Measurements from ENCODE around the gene FARP1. TPM values are rescaled to one million over a fixed set of nuclear protein-coding genes. Genes with fewer than 3 reads are reported as not detected.

Gene FARP1
- total and polyA plus RNA-seq, 2 of the 13 experiments (the other 11 are each of a cell fraction or from before 2014, with no cell fraction given), result 70.6 to 126 TPM

DNA sequence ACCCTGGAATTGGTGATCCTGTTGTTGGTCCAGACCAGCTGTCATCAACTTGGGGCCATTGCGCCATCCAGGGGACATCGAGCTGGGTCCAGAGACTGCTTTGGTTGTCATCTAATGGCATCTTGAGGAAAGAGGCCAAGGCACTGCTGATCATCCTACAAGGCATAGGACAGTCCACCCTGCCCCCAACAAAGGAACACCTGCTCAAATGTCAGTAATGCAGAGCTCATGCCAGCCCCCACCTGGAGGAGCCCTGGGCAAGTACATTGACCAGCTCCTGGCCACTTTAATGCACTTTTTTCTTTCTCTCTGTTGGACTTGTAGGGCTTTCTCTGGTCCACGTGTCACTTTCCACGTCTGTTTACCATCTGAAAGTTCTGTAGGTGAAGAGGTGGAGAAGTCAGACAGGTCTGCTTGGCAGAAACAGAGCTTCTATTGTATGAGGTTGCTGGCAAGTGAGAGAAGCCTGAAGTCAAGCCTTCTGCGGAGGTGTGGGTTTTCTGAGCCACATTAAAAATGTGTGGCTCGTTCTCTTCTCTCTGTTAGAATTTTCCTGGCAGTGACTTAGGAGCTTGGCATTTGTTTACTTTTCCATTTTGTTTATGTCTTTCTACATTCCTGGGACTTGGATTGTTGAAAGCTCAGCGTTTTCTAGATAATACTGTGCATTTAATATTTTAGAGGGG is 158.2 kb downstream of the FARP1 start (continued):
- TF ChIP-seq ZNF883 (CRISPR knock-in tag; IDR thresholded peaks at IDR 0.05; ENCODE audit: not compliant biosample characterization) (no peak), NFYB (CRISPR knock-in tag; IDR thresholded peaks at IDR 0.05) (no peak), SIX1 (CRISPR knock-in tag; IDR thresholded peaks at IDR 0.05; ENCODE audit: borderline replicate concordance) (no peak; the same call in 1 of the 2 replicates), MED1 (CRISPR knock-in tag; IDR thresholded peaks at IDR 0.05) (peak; percentile 68), ZFP41 (CRISPR knock-in tag; IDR thresholded peaks at IDR 0.05; ENCODE audit: borderline replicate concordance) (no peak), ZNF33B (CRISPR knock-in tag; IDR thresholded peaks at IDR 0.05) (no peak), SRSF9 (IDR thresholded peaks at IDR 0.05; ENCODE audit: borderline replicate concordance, insufficient read depth, low read depth, low read length, poor library complexity, severe bottlenecking) (no peak), EHMT2 (IDR thresholded peaks at IDR 0.05; ENCODE audit: borderline replicate concordance, low read depth, low read length) (peak; percentile 28; the same call in 1 of the 2 replicates), NAIF1 (CRISPR knock-in tag; IDR thresholded peaks at IDR 0.05; ENCODE audit: borderline replicate concordance) (no peak)
- TF ChIP-seq, protein P1, sequence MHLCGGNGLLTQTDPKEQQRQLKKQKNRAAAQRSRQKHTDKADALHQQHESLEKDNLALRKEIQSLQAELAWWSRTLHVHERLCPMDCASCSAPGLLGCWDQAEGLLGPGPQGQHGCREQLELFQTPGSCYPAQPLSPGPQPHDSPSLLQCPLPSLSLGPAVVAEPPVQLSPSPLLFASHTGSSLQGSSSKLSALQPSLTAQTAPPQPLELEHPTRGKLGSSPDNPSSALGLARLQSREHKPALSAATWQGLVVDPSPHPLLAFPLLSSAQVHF (CRISPR knock-in tag; IDR thresholded peaks at IDR 0.05), result no peak
- TF ChIP-seq, protein P2, sequence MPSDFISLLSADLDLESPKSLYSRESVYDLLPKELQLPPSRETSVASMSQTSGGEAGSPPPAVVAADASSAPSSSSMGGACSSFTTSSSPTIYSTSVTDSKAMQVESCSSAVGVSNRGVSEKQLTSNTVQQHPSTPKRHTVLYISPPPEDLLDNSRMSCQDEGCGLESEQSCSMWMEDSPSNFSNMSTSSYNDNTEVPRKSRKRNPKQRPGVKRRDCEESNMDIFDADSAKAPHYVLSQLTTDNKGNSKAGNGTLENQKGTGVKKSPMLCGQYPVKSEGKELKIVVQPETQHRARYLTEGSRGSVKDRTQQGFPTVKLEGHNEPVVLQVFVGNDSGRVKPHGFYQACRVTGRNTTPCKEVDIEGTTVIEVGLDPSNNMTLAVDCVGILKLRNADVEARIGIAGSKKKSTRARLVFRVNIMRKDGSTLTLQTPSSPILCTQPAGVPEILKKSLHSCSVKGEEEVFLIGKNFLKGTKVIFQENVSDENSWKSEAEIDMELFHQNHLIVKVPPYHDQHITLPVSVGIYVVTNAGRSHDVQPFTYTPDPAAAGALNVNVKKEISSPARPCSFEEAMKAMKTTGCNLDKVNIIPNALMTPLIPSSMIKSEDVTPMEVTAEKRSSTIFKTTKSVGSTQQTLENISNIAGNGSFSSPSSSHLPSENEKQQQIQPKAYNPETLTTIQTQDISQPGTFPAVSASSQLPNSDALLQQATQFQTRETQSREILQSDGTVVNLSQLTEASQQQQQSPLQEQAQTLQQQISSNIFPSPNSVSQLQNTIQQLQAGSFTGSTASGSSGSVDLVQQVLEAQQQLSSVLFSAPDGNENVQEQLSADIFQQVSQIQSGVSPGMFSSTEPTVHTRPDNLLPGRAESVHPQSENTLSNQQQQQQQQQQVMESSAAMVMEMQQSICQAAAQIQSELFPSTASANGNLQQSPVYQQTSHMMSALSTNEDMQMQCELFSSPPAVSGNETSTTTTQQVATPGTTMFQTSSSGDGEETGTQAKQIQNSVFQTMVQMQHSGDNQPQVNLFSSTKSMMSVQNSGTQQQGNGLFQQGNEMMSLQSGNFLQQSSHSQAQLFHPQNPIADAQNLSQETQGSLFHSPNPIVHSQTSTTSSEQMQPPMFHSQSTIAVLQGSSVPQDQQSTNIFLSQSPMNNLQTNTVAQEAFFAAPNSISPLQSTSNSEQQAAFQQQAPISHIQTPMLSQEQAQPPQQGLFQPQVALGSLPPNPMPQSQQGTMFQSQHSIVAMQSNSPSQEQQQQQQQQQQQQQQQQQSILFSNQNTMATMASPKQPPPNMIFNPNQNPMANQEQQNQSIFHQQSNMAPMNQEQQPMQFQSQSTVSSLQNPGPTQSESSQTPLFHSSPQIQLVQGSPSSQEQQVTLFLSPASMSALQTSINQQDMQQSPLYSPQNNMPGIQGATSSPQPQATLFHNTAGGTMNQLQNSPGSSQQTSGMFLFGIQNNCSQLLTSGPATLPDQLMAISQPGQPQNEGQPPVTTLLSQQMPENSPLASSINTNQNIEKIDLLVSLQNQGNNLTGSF (CRISPR knock-in tag; IDR thresholded peaks at IDR 0.05), result no peak
- TF ChIP-seq, protein P3, sequence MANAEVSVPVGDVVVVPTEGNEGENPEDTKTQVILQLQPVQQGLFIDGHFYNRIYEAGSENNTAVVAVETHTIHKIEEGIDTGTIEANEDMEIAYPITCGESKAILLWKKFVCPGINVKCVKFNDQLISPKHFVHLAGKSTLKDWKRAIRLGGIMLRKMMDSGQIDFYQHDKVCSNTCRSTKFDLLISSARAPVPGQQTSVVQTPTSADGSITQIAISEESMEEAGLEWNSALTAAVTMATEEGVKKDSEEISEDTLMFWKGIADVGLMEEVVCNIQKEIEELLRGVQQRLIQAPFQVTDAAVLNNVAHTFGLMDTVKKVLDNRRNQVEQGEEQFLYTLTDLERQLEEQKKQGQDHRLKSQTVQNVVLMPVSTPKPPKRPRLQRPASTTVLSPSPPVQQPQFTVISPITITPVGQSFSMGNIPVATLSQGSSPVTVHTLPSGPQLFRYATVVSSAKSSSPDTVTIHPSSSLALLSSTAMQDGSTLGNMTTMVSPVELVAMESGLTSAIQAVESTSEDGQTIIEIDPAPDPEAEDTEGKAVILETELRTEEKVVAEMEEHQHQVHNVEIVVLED (CRISPR knock-in tag; IDR thresholded peaks at IDR 0.05; ENCODE audit: borderline replicate concordance), result no peak
- TF ChIP-seq, protein P4, sequence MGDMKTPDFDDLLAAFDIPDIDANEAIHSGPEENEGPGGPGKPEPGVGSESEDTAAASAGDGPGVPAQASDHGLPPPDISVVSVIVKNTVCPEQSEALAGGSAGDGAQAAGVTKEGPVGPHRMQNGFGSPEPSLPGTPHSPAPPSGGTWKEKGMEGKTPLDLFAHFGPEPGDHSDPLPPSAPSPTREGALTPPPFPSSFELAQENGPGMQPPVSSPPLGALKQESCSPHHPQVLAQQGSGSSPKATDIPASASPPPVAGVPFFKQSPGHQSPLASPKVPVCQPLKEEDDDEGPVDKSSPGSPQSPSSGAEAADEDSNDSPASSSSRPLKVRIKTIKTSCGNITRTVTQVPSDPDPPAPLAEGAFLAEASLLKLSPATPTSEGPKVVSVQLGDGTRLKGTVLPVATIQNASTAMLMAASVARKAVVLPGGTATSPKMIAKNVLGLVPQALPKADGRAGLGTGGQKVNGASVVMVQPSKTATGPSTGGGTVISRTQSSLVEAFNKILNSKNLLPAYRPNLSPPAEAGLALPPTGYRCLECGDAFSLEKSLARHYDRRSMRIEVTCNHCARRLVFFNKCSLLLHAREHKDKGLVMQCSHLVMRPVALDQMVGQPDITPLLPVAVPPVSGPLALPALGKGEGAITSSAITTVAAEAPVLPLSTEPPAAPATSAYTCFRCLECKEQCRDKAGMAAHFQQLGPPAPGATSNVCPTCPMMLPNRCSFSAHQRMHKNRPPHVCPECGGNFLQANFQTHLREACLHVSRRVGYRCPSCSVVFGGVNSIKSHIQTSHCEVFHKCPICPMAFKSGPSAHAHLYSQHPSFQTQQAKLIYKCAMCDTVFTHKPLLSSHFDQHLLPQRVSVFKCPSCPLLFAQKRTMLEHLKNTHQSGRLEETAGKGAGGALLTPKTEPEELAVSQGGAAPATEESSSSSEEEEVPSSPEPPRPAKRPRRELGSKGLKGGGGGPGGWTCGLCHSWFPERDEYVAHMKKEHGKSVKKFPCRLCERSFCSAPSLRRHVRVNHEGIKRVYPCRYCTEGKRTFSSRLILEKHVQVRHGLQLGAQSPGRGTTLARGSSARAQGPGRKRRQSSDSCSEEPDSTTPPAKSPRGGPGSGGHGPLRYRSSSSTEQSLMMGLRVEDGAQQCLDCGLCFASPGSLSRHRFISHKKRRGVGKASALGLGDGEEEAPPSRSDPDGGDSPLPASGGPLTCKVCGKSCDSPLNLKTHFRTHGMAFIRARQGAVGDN (CRISPR knock-in tag; IDR thresholded peaks at IDR 0.05), result peak; percentile 69
- TF ChIP-seq, protein P5, sequence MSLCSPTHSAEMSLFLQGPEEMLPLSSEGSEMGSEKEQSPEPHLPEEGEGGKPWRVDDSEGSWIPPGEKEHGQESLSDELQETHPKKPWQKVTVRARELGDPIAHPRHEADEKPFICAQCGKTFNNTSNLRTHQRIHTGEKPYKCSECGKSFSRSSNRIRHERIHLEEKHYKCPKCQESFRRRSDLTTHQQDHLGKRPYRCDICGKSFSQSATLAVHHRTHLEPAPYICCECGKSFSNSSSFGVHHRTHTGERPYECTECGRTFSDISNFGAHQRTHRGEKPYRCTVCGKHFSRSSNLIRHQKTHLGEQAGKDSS (CRISPR knock-in tag; IDR thresholded peaks at IDR 0.05; ENCODE audit: borderline replicate concordance, low read depth), result no peak

Data from HepG2 (cell line).